Superior temporal gyrus (tissue), 1 donor: ENCODE measurements around the gene TMEM123.
"Not testable (repeated sequence)": the region's sequence is repeated elsewhere in the genome, so short reads cannot be mapped to it uniquely, and the experiment has no call there.

Experiments used
- DNase-seq: peaks from one replicate; pipeline ENCODE4 v3.0.0-alpha.2; 2016; ENCODE audit errors: extremely low spot score

Gene TMEM123

DNA sequence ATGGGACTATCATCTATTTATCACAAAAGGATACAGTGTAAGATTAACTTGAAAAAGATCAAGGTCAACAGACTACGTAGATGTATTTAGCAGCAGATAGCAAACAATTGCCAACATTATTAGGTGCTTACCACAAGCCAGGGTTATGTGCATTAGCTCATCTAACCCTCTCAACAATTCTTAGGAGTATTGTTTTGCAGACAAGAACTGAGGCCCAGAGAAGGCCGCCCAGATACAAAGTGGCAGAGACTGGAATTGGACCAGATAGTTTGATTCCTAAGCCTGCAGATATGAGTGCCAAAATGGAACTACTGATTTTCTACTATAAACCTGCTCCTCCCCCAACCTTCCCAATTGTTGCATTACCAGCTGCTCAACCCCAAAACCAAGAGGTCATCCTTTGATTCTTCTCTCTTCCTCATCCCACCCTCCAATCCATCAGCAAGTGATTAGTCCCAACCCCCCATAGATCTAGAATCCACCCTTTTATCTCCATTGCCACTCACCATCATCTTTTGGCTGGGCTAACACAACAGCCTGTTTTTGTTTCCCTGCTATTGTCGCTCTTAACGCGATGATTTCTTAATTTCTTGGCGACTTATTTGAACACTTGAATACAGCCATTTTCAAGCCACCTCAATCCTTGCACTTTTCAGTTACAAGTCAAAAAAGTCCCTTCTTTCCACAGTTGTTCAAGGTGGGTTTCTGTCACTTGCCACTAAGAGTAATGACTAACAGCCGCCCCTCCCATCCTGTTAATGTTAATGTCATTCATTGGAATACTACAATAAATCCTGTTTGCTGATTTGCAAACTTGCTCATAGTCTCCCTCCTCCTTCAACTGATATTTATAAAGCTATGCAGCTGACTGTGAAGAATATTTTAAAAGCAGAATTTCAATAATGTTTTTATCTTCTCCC lies 2.7 kb downstream of the TMEM123 start:
- peak; percentile 50 for DNase-seq

DNA sequence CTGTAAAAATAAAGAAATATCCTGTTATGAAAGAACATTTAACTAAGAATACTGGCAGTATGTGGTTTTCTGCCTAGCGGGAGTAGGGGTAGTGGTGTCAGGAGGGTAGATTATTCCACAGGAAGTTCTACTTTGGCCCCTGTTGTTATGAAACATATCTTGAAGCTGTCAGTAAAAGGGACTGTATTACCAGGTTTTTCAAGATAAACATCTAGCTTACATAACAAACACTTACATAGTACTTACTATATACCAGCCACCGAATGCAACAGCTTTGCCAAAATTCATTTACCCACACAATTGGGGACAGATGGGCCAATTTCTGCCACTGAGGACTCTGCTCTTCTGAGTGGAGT lies 3.7 kb downstream of the TMEM123 start:
- DNase-seq: no peak

DNA sequence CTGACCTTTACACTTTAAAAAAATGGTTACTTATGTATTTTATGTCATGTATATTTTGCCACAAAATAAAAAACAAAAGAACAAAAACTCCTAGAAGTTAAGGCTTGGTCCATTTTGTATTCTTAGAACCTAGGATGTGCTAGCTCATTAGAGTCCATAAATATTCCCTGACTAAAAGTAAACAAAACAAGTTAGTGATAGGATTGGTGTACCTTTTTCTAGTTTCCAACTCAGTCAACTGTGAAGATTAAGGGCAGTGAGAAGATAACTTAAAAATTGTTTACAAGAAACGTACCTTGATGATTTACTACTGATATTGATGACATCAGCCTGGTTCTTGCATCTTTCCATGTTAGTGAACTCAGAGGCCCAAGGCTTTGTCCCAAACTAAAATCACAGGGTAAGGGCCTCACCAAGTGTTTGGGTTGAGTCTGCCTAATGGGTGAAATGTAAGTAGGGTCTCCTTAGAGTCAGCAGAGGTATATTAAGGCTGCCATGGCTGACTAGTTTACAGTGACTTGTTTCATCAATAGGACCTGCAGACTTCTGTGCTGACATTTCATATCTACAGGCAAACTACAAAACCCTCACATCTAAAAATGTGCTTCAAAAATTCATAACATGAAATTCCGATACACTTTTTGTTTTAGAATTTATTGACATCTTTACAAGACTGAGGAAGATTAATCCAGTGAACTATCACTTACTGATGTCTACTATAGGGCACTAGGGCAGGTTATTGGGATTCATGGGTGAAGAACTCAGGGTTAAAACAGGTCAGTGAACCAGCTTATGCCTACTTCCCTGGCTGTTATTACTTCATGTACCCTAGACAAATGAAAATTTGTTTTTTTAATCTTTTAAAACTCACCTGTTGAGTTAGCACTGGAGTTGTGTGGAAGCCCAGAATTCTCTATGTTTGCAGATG lies 4.4 kb downstream of the TMEM123 start:
- no peak for DNase-seq

DNA sequence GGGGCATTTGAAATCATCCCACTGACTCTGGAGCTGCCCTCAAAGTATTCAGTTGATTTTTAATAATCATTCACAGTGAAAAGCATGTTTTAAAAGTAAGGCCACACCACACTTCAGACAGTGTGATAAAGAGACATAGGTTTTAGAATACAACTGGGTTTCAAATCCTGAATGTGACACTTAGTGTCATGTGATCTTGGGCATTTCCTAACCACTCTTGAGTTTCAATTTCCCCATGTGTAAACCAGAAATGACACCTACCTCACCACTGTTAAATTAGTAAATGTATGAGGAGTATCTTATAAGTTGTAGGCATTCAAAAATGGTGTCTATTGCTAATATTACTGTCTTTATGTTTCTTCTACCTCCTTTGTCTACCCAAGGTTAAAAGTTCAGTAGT lies 5.4 kb downstream of the TMEM123 start:
- no peak for DNase-seq

GRCh38 chr11:102446606-102447005 lies 6.0 kb downstream of the TMEM123 start:
- DNase-seq: no peak

DNA sequence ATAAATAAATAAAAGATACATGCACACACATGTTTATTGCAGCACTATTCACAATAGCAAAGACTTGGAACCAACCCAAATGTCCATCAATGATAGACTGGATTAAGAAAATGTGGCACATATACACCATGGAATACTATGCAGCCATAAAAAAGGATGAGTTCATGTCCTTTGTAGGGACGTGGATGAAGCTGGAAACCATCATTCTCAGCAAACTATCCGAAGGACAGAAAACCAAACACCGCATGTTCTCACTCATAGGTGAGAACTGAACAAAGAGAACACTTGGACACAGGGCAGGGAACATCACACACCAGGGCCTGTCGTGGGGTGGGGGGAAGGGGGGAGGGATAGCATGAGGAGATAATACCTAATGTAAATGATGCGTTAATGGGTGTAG lies 7.9 kb downstream of the TMEM123 start:
- DNase-seq: not testable (repeated sequence)

DNA sequence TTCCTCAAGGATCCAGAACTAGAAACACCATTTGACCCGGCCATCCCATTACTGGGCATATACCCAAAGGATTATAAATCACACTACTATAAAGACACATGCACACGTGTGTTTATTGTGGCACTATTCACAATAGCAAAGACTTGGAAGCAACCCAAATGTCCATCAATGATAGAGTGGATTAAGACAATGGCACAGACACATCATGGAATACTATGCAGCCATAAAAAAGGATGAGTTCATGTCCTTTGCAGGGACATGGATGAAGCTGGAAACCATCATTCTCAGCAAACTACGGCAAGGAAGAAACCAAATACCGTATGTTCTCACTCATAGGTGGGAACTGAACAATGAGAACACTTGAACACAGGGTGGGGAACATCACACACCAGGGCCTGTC lies 8.4 kb downstream of the TMEM123 start:
- DNase-seq: not testable (repeated sequence)

- DNase-seq: not testable (repeated sequence)
These were observed 13.6 kb downstream of the TMEM123 start for GRCh38 chr11:102439063-102439363.

DNA sequence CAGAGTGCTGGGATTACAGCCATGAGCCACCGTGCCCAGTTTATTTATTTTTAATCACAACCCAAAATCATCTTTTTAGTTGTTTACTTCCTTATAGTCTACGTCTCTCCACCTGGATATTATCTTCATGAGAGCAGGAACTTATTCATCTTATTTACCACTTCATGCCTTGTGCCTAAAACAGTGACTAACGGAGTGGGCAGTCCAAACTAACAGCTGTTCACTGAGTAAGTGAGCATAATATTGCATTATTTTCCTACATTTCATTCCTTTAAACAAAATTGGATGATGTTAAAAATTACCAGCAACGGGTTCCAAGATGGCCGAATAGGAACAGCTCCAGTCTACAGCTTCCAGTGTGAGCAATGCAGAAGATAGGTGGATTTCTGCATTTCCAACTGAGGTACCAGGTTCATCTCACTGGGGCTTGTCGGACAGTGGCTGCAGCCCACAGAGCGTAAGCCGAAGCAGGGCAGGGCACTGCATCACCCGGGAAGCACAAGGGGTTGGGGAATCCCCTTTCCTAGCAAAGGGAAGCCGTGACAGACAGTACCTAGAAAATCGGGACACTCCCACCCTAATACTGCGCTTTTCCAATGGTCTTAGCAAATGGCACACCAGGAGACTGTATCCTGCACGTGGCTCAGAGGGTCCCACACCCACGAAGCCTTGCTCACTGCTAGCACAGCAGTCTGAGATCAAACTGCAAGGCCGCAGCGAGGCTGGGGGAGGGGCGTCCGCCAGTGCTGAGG lies 14.1 kb downstream of the TMEM123 start:
- no peak for DNase-seq

DNA sequence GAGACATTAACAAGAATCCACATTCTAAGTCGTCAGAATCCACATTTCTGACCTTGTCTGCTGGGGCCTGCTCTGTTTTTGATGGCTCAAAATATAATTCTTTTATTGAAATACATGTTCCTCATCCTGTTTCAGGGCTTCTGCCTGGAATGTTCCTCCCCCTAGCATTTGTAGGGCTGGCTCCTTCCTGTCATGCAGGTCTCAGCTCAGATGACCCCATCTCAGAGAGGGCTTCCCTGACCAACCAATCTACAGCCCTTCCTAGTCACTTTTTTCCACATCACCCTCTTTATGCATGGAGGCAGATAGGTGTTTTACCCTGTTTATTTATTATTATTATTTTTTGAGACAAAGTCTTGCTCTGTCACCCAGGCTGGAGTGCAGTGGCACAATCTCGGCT lies 14.8 kb downstream of the TMEM123 start:
- DNase-seq: no peak

GRCh38 chr11:102436976-102437375 lies 15.6 kb downstream of the TMEM123 start:
- no peak for DNase-seq

GRCh38 chr11:102436561-102436960 lies 16.0 kb downstream of the TMEM123 start:
- no peak for DNase-seq

- DNase-seq: no peak
These were observed 16.9 kb downstream of the TMEM123 start for GRCh38 chr11:102435688-102436087.

GRCh38 chr11:102433571-102433970 lies 19.0 kb downstream of the TMEM123 start:
- not testable (repeated sequence) for DNase-seq

DNA sequence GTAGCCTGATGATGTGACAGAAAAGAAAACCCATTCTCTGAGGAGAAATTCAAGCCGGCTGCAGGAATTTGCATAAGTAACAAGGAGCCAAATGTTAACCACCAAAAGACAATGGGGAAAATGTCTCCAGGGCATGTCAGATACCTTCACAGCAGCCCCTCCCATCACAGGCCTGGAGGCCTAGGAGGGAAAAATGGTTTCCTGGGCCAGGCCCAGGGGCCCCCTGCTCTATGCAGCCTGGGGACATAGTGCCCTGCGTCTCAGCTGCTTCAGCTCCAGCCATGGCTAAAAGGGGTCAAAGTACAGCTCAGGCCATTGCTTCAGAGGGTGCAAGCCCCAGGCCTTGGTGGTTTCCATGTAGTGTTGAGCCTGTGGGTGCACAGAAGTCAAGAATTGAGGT lies 20.0 kb downstream of the TMEM123 start:
- DNase-seq: not testable (repeated sequence)

GRCh38 chr11:102431404-102431803 lies 21.2 kb downstream of the TMEM123 start:
- no peak for DNase-seq

- no peak for DNase-seq
These were observed 22.3 kb downstream of the TMEM123 start for GRCh38 chr11:102430158-102430836.

- no peak for DNase-seq
These were observed 22.9 kb downstream of the TMEM123 start for GRCh38 chr11:102429691-102430090.

GRCh38 chr11:102429226-102429625 lies 23.3 kb downstream of the TMEM123 start:
- no peak for DNase-seq

DNA sequence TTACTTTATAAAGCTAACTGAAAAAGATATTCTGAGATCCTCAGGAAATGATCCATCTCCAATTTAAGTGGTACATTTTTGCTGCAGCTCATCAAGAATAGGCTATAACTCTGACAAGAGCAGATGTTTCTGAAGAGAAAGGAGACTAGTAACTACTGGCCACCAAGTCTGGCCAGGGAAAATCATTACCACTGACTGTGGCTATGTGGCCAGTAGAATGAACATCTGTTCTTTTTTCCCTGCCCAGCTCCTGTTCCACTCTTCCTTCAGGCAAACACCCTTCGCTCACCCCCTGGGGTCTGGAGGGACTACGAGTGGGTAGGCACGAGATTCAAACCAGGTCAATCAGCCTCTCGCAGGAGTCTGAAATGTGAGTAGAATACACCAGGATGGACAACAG lies 23.9 kb downstream of the TMEM123 start:
- DNase-seq: no peak

- DNase-seq: peak; percentile 87
These were observed 25.5 kb downstream of the TMEM123 start for GRCh38 chr11:102427068-102427467.
